PFSK-1 (cell line): ENCODE measurements around the gene RALGPS1.

Experiments
- SIN3A ChIP-seq: IDR thresholded peaks from 2 replicates; pipeline ENCODE4 v1.6.1; 2012; ENCODE audit warnings: mild to moderate bottlenecking, low read length, moderate library complexity, borderline replicate concordance; ENCODE audit not compliant: insufficient read depth
- TF ChIP-seq, protein P1 (sequence below), 2 experiments: IDR thresholded peaks; 2 replicates each; pipeline versions ENCODE4 v1.6.1 to v1.8.0; 2011 to 2012; ENCODE audit warnings: low read depth in 2 of 2, low read length in 2 of 2, control low read depth in 1 of 2, inconsistent platforms in 1 of 2, mild to moderate bottlenecking in 1 of 2, moderate library complexity in 1 of 2; ENCODE audit not compliant: insufficient read depth in 1 of 2

DNA sequence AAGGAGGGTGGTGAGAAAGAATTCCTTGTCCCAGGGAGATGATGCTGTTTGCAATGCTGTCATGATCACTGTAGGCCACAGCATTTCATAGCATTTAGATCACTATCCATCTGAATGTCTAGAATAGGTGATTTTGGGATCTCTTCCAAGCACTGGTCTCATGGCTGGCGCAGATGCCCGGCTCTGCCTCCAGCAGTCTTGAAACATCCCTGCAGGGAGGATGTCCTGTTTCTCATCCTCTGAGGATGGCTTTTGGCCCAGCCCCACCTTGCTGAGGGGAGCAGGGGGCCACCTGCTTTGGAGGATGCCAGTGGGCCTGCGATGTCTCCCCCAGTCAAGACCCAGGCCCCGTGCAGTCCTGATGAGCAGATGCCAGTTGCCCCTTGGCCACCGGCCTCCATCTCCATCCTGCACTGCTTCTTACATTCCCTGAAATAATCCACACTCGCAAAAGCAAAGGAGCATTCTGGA lies 286.5 kb downstream of the RALGPS1 start:
- no peak for TF ChIP-seq SIN3A
- TF ChIP-seq, protein P1, sequence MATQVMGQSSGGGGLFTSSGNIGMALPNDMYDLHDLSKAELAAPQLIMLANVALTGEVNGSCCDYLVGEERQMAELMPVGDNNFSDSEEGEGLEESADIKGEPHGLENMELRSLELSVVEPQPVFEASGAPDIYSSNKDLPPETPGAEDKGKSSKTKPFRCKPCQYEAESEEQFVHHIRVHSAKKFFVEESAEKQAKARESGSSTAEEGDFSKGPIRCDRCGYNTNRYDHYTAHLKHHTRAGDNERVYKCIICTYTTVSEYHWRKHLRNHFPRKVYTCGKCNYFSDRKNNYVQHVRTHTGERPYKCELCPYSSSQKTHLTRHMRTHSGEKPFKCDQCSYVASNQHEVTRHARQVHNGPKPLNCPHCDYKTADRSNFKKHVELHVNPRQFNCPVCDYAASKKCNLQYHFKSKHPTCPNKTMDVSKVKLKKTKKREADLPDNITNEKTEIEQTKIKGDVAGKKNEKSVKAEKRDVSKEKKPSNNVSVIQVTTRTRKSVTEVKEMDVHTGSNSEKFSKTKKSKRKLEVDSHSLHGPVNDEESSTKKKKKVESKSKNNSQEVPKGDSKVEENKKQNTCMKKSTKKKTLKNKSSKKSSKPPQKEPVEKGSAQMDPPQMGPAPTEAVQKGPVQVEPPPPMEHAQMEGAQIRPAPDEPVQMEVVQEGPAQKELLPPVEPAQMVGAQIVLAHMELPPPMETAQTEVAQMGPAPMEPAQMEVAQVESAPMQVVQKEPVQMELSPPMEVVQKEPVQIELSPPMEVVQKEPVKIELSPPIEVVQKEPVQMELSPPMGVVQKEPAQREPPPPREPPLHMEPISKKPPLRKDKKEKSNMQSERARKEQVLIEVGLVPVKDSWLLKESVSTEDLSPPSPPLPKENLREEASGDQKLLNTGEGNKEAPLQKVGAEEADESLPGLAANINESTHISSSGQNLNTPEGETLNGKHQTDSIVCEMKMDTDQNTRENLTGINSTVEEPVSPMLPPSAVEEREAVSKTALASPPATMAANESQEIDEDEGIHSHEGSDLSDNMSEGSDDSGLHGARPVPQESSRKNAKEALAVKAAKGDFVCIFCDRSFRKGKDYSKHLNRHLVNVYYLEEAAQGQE (IDR thresholded peaks at IDR 0.05; ENCODE audit: insufficient read depth in 1 of 2, low read depth in 2 of 2, low read length in 2 of 2): no peak
